GM11168 (cell line): Measurements from ENCODE around the gene DGKI.
"Not testable (repeated sequence)": the region's sequence is repeated elsewhere in the genome, so short reads cannot be mapped to it uniquely, and the experiment has no call there.

Experiments
- in situ Hi-C: fragments of 300-500 bp; cut with MboI; formaldehyde crosslinking; loops from one replicate; pipeline ENCODE4 v1.12.0; 2022; ENCODE audit warnings: low sequenced_read_pairs; ENCODE audit not compliant: unreplicated experiment

The DGKI gene

DNA sequence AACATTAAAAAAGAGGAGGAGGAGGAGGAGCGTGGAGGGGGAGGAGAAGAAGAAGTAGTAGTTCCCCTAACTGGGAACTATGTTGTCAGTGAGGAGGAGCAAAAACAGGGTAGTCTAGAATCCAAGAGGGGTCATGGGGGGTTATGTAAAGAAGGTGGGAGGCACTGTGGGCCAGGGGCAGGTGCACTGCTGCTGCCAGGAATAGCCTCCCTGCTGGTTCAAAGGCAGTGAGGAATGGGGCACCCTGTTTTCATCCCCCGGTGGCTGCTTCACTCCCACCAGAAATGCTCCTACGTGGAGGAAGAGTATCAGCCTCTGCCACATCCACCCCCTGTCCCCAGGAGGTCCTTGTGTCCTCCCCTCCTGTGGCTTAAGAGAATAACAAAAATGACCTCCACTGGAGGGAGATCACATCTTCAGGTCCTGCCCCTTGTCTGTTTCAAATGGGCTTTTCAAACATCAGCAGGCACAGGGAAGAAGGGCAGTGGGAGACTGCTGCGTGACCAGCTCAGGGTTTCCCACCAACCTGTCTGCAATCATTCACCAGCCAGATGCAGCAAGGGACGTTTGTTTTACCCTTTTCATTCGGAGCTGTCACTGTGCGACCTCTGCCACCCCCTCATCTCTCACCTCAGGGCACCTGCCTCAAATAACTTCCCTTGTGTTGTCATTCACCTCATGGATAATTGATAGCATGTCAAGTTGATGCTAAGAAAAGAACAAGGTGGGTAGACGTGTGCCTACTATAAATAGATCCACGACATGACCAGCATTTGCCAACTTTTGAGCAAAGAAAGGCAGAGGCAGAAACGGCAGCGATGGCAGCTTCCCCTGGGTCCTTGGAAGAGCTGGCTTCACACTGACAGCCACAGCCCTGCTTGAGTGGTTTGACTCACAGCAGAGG is 92.6 kb downstream of the DGKI start:
- in situ Hi-C loops = no loop called here

DNA sequence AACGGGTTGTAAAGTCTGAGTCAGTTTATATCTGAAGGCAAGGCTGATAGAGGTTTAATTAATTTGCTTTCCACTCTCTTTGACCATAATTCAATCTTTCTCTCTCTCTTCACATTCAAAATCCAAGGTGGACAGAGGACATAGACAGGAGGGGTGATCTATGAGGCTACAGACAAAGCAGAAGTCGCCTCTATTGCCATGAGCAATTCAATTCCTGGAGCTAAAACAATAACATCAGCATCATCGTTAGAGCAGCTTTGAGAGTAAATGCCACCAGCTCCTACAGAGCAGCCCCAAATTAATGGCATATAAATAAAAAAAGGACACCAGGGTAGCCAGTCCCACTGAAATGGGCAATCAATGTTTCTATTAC is 93.2 kb downstream of the DGKI start:
- in situ Hi-C loops = no loop called here

DNA sequence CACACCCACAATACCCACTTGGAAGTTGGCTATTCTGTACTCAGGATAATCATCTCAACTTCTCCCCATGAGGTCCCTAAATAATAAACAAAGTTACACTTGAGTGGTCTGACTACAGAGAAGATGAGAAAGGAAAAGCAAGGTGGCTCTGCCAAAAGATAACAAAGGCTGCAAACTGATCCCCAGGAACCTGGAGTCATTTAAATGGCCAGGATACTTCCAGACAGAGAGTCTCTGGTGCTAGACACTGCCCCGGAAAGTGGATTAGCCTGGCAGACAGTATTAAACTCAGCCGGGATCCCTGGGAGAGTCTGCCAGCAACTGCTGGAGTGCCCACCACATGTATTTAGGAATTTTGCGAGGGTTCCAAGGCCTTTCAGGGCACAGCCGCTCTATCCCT is 93.7 kb downstream of the DGKI start:
- in situ Hi-C loops = no loop called here

DNA sequence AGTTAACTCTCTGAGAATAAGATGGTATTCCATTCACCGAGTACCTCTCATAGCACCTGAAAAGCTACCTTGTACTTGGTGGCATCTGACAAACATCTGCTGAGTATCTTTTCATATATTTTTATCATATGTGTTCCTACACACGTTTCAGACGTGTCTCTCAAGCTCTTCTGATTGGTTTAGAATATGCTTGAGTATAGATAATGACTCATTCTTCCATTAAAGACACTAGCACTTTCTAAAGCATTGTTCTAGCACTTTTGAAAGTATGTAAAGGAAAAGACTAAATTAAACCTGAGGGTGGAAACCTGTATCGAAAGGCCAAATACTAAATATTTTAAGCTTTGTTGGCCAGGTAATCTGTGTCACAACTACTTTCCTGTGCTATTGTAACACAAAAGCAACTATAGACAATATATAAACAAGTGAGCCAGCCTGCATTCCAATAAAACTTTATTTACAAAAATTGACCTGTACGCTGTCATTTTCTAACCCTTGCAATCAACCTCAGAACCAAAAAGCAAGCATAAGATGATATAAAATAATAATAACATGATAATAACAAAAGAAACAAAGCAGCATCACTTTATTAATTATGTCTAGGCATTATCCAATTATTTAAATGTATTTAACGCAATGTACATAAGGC is 95.3 kb downstream of the DGKI start:
- in situ Hi-C loops = no loop called here

DNA sequence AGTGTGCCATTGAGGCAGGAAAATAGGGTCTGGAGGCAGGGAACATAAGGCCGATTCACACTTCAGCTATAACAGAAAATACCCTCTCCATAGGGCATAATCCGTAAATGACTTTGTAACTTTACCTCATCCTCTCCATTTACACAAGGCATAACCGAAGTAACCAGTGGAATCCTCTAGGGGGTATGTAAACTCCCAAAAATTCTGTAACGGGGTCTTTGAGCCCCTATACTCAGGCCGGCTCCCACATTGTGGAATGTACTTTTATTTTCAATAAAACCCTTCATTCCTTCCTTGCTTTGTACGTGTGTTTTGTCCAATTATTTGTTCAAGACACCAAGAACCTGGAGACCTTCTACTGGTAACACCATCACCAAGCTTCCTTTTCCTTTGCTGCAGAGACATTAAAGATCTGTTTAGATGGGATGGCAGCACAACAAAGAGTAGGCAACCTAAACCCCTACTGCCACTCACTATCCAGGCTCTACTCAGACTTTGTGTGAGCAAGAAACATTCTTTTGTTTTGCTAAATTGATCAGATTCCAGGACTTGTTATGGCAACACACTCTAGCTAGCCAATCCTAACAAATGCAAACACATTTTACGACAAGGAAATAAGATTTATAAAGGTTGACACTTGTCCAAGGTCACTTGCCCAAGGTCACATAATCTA is 99.3 kb downstream of the DGKI start:
- in situ Hi-C loops = no loop called here

DNA sequence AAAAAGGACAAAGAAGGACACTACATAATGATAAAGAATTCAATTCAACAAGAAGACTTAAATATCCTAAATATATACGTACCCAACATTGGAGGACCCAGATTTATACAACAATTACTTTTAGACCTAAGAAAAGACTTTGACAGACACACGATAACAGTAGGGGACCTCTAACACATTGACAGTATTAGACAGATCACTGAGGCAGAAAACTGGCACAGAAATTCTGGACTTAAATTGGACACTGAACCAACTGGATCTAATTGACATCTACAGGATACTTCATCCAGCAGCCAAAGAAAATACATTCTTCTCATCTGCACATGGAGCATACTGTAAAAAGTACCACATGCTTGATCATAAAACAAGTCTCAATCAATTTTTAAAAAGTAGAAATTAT is 103.8 kb downstream of the DGKI start:
- in situ Hi-C loops = no loop called here

DNA sequence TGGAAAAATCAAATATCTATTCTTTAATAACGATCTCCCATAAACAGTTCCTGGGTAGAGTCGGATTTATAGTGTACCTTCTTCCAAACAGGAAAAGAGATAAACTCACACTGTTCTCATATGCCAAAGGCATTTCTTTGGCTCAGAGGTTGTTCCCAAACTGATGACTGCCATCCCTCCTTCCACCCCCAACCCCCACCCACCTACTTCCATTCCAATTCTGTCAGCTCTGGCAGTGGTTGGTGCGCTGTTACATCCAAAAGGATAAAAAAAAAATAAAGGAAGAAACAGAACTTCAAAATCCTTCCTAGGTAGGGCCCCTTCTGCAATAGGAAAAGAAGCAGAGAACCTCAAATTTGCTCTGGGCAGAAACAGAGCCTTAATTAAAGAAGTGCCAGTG is 104.7 kb downstream of the DGKI start:
- in situ Hi-C loops = no loop called here

DNA sequence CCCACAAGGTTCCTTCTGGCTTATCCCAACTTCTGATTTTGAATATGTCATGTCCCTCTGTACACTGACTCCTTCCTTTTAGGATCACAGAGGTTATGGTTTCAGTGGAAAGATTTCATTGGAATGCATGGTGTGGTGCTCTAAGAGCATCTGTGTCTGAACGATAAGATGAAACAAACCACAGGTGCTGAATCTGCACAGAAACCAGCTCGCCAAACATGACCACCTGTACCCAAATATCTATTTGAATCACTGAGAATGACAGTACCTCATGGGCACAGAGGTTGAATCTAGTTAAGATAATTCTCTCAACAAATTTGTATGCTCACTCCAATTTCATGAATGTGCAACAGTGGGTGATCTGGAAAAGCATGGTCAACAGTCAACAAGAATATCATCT is 105.3 kb downstream of the DGKI start:
- in situ Hi-C loops = no loop called here

DNA sequence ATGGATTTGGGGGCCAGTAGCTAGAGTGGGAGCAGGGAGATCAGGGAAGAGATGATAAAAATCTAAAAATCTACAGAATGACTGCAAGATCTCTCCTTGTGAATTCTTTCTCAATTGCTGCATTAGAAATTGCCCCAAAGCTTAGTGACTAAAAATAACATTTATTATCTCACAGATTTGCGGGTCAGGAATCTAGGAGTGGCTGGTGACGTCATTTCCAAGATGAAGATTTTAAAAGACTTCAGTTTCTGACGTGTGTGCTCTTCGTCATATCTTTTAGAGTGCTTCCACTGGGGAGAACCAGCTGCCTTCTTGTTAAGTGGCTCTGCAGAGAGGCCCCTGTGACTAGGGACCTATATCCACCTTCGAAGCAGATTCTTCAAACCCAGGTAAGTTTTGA is 112.6 kb downstream of the DGKI start:
- in situ Hi-C loops = no loop called here

DNA sequence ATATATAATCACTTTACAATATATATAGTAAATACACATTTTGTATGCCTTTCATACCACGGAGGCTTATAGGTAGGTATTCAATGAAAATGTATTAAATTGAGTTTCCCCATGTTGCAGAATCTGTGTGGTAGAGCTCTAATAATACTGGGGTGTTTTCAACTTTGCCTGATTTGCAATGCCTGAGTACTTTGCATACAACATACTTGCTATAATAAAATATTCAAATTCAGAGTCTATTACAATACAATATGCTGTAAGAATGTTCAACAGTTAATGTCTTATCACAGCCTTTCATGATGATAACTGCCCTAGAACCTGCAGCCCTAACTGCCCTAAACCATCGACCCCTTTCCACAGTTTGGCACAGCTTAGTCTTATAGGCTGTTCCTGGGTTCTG is 114.6 kb downstream of the DGKI start:
- in situ Hi-C loops = no loop called here

DNA sequence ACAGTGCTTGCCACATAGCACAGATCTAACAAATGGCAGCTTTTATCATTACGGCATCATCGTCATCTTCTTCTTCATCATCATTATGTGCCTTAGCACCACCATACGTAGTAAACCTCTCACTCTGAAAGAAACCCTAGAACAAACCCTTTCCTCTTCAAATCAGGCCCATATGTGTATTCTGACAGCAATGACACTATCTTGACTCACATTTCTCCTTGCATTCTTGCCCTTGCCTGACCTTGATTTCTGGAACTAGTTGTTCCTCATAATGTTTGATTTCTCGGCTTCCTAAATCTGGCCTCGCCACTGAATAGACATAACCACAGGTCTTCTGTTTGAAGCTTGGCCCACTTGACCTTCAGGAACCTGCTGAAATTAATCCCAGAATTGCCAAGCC is 115.3 kb downstream of the DGKI start:
- in situ Hi-C loops = no loop called here

DNA sequence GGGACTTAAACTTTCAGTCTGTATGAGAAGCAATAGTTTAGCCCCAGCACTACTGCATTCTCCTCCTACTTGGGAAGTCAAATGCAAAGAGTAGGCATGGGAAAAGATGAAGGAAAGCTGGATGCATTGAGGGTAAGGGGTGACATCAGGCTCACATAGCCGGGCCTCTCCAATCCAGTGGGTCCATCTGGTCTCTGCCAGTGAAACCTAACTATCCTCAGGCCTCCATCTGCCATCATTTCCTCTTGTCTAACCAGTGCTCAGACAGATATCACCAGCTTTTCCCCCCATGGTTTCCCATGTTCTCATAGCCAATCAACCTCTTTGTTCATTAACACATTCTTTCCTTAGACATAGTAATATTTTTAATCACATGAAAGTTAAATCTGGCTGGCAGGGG is 118.3 kb downstream of the DGKI start:
- in situ Hi-C loops = no loop called here

DNA sequence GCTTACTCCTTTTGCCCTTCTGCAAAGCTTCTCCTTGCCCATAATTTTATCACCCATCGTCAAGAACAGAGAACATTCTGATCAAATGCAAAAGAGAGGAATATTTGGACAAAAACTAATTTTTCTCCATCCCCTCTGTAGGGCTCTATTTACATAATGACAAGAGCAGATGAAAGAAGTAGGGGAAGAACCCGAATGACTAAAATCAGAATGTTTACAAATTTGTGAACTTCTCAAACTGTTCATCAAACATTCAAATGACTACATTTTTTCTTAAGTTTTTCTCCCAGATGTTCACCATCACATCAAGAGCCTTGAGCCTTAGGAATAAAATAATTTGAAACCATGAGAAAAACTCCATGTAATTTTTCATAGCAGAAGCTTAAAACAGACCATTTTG is 119.4 kb downstream of the DGKI start:
- in situ Hi-C loops = no loop called here

DNA sequence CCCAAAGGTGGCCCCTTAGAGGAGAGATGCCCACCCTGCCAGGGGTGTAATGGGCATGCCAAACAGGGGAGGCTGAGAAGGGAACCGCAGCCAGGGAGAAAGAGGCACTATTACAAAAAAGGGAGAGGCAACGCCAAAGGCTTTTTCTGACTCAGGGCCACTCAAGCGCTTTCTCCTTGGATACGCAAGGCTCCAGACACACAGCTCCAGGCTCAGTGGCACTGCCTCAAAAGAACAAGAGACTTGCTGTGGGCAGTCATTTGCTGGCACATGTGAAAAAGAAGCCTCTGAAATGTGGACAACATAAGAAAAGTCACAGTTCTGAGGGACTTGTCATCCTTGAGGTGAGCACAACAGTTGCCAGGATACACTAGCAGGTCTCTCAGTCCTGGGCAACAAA is 128.4 kb downstream of the DGKI start:
- in situ Hi-C loops = no loop called here

DNA sequence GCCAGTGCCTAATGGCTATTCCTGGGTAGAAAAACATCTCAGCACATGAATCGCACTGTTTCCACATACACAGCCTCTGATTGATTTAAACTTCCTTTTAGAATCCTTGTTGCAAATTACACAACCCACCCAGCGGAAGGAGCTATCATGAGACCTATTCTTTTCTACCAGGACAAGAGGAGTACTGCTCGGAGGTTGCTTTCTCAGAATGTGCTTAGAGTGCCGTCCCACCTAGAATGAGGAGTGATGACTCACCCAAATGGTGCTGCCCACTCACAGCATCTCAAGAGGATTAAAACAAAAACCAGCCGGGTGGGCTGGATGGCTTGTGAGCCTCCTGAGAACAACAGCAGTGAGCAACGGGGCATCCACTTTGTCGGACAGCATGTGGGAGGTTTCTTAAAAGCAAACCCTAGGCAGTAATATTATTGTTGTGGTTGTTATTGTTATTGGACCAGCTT is 128.9 kb downstream of the DGKI start:
- in situ Hi-C loops = no loop called here

DNA sequence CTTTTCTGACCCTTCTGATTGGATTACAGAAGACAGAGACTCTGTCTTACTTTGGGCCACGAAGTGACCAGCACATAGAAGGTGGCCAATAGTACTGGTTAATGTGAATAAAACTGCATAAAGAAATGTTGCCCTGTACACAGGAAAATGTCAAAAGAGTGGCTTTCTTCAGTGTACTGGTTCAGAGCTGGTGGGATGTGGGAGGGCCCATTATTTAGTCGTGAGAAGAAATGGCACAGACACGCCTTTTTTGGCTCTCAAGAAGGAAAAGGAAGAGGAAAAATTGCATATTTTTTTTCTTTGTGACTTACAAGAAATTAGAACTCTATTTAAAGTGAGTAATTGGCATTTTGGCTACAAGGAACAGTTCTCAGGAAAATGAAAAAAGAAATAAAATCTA is 129.7 kb downstream of the DGKI start:
- in situ Hi-C loops = no loop called here

DNA sequence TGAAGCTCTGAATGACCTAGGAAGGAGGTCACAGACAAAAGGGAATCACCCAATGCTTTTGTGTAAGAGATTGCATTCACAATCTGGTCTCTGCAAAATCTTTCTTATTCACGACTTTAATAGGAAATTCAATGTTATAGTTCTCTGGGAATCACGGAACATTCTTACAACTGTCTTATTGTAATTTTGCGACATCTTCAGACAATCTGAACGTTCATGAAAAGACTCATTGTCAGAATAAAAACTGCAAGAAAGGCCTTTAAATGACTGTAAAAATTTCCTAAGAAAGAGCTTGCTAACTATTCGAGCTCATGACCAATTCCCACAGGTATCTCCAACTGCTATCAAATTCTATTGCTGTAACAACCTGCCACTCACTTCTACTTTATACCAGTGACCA is 130.7 kb downstream of the DGKI start:
- in situ Hi-C loops = no loop called here

DNA sequence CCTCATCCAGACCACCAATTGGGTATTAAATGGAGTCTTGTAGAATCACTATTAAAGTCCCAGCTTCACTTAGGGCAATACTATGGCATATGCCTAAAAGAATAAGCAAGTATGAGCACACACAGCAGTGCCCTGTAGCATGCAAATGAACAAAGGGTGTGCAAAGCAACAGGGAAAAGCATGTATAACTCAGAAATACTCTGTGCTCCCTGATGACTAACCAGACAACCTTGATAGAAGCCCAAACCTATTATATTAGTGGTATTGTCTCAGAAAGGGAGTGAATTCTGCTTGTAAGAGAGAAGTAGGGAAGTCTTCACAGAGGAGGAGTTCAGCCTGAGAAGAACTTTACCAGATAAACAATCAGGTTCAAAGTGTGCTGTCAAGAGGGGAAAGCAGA is 131.2 kb downstream of the DGKI start:
- in situ Hi-C loops = no loop called here

DNA sequence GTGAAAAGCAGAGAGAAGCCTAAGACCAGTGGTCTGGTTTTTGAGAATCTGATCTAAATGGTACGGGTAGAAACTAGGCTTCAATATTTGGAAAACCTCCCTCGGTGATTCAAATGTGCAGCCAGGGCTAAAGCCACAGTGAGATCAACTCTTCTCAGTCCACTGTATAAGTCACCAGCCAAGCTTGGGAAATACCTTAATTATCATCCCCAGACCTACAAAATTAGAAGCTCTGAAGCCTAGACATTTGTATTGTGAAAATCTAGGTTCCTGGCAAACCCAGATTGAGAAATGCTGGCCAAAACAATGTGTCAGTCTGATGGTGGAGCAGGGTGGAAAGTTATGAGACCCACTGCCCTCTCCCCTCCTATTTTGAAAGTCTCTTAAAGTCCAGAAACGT is 131.7 kb downstream of the DGKI start:
- in situ Hi-C loops = no loop called here

DNA sequence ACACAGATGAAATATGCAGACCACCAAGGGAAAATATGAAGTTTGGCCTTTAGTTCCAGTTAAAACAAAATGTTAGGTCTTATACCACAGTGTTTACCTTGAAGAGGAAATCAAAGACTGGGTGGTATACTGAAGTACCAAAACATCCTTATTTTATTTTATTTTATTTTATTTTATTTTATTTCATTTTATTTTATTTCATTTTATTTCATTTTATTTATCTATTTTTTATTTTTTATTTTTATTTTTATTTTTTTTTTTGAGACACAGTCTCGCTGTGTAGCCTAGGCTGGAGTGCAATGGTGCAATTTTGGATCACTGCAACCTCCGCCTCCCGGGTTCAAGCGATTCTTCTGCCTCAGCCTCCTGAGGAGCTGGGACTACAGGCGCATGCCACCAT is 140.4 kb downstream of the DGKI start:
- in situ Hi-C loops = not testable (repeated sequence)

DNA sequence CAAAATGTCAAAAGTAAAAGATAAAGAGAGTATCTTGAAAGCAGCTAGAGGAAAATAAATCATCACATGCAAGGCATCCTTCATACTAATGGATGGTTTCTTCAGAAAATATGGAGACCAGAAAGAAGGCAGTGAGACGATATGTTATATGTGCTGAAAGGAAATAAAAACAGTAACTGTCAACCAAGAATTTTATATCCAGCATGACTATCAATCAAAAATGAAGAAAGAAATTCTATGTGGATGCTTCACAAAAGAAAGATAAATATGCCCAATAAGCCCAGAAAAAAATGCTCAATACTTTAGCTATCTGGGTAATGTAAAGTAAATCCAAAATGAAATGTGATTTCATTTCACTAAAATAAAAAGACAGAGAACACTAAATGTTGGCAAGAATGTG is 142.1 kb downstream of the DGKI start:
- in situ Hi-C loops = no loop called here
